ENCODE results near the gene LRRK2. TPM values are rescaled to one million over a fixed set of nuclear protein-coding genes. Genes with fewer than 3 reads are reported as not detected.

LRRK2 gene
- total and polyA plus RNA-seq, 2 donors = 9.7 to 44.1 TPM

GRCh38 chr12:40225337-40225983, 663 bp downstream of the LRRK2 start:
- Histone ChIP-seq H3K4me3 (ENCODE audit: low read depth, low read length) (peak overlapping the region; percentile 84), H3K27ac (ENCODE audit: low read depth) (peak overlapping the region; percentile 98), H3K36me3 (ENCODE audit: insufficient read depth) (no peaks in the 10 kb centered on the region), H3K4me1 (ENCODE audit: insufficient read depth) (no peaks in the 10 kb centered on the region)
- WGBS = 19% methylated on average over 12 of the region's 12 CpGs
- DNase-seq (ENCODE audit: extremely low spot score) = no peak

- H3K36me3 ChIP-seq (ENCODE audit: insufficient read depth) = no peaks in the 10 kb centered on the region
- no peak for DNase-seq (ENCODE audit: extremely low spot score)
- no peaks in the 10 kb centered on the region for H3K4me1 ChIP-seq (ENCODE audit: insufficient read depth)
- H3K4me3 ChIP-seq (ENCODE audit: low read depth, low read length) = peak overlapping the region; percentile 84
- WGBS = 16% methylated on average over 1 of the region's 1 CpG
- H3K27ac ChIP-seq (ENCODE audit: low read depth) = peak overlapping the region; percentile 98
These were observed 1.3 kb downstream of the LRRK2 start for GRCh38 chr12:40225984-40226602.

- H3K36me3 ChIP-seq (ENCODE audit: insufficient read depth) = no peaks in the 10 kb centered on the region
- no peak for DNase-seq (ENCODE audit: extremely low spot score)
- H3K27ac ChIP-seq (ENCODE audit: low read depth) = no peak overlapping the region
- WGBS = 18% methylated on average over 4 of the region's 4 CpGs
- no peaks in the 10 kb centered on the region for H3K4me1 ChIP-seq (ENCODE audit: insufficient read depth)
- peak overlapping the region; percentile 84 for H3K4me3 ChIP-seq (ENCODE audit: low read depth, low read length)
These were observed 1.9 kb downstream of the LRRK2 start for GRCh38 chr12:40226705-40227104.

- Histone ChIP-seq H3K4me1 (ENCODE audit: insufficient read depth) (no peaks in the 10 kb centered on the region), H3K27ac (ENCODE audit: low read depth) (no peak overlapping the region), H3K4me3 (ENCODE audit: low read depth, low read length) (no peak overlapping the region), H3K36me3 (ENCODE audit: insufficient read depth) (no peaks in the 10 kb centered on the region)
- 96% methylated on average over 1 of the region's 1 CpG for WGBS
- DNase-seq (ENCODE audit: extremely low spot score) = no peak
These were observed 2.6 kb downstream of the LRRK2 start for GRCh38 chr12:40227447-40227846.

GRCh38 chr12:40228727-40229126, 3.9 kb downstream of the LRRK2 start:
- Histone ChIP-seq H3K27ac (ENCODE audit: low read depth) (no peak overlapping the region), H3K4me1 (ENCODE audit: insufficient read depth) (no peaks in the 10 kb centered on the region), H3K36me3 (ENCODE audit: insufficient read depth) (no peaks in the 10 kb centered on the region), H3K4me3 (ENCODE audit: low read depth, low read length) (no peak overlapping the region)
- DNase-seq (ENCODE audit: extremely low spot score) = no peak
- 62% methylated on average over 3 of the region's 3 CpGs for WGBS

- Histone ChIP-seq H3K4me3 (ENCODE audit: low read depth, low read length) (no peak overlapping the region), H3K36me3 (ENCODE audit: insufficient read depth) (no peaks in the 10 kb centered on the region), H3K4me1 (ENCODE audit: insufficient read depth) (no peaks in the 10 kb centered on the region), H3K27ac (ENCODE audit: low read depth) (no peak overlapping the region)
- WGBS = 83% methylated on average over 10 of the region's 10 CpGs
- no peak for DNase-seq (ENCODE audit: extremely low spot score)
These were observed 5.2 kb downstream of the LRRK2 start for GRCh38 chr12:40229690-40230651.

GRCh38 chr12:40232602-40233001, 7.8 kb downstream of the LRRK2 start:
- DNase-seq (ENCODE audit: extremely low spot score) = no peak
- Histone ChIP-seq H3K36me3 (ENCODE audit: insufficient read depth) (peaks cover 4% of the 10 kb centered on the region), H3K4me1 (ENCODE audit: insufficient read depth) (no peaks in the 10 kb centered on the region), H3K4me3 (ENCODE audit: low read depth, low read length) (no peak overlapping the region), H3K27ac (ENCODE audit: low read depth) (no peak overlapping the region)
- 87% methylated on average over 1 of the region's 1 CpG for WGBS

- Histone ChIP-seq H3K27ac (ENCODE audit: low read depth) (no peak overlapping the region), H3K4me3 (ENCODE audit: low read depth, low read length) (no peak overlapping the region), H3K36me3 (ENCODE audit: insufficient read depth) (peaks cover 4% of the 10 kb centered on the region), H3K4me1 (ENCODE audit: insufficient read depth) (no peaks in the 10 kb centered on the region)
- no peak for DNase-seq (ENCODE audit: extremely low spot score)
- 73% methylated on average over 3 of the region's 3 CpGs for WGBS
These were observed 9.1 kb downstream of the LRRK2 start for GRCh38 chr12:40233741-40234367.

- WGBS = 96% methylated on average over 3 of the region's 3 CpGs
- H3K36me3 ChIP-seq (ENCODE audit: insufficient read depth) = peaks cover 4% of the 10 kb centered on the region
- H3K4me3 ChIP-seq (ENCODE audit: low read depth, low read length) = no peak overlapping the region
- H3K4me1 ChIP-seq (ENCODE audit: insufficient read depth) = no peaks in the 10 kb centered on the region
- no peak overlapping the region for H3K27ac ChIP-seq (ENCODE audit: low read depth)
- no peak for DNase-seq (ENCODE audit: extremely low spot score)
These were observed 11.6 kb downstream of the LRRK2 start for GRCh38 chr12:40236357-40236850.

GRCh38 chr12:40238266-40238902, 13.6 kb downstream of the LRRK2 start:
- no peak for DNase-seq (ENCODE audit: extremely low spot score)
- Histone ChIP-seq H3K27ac (ENCODE audit: low read depth) (no peak overlapping the region), H3K4me1 (ENCODE audit: insufficient read depth) (no peaks in the 10 kb centered on the region), H3K36me3 (ENCODE audit: insufficient read depth) (peaks cover 4% of the 10 kb centered on the region), H3K4me3 (ENCODE audit: low read depth, low read length) (no peak overlapping the region)
- 48% methylated on average over 1 of the region's 1 CpG for WGBS

- no peaks in the 10 kb centered on the region for H3K4me1 ChIP-seq (ENCODE audit: insufficient read depth)
These were observed 14.2 kb downstream of the LRRK2 start for GRCh38 chr12:40238979-40239378.

GRCh38 chr12:40240779-40241178, 16.0 kb downstream of the LRRK2 start:
- H3K36me3 ChIP-seq (ENCODE audit: insufficient read depth) = peaks cover 2% of the 10 kb centered on the region
- H3K4me1 ChIP-seq (ENCODE audit: insufficient read depth) = no peaks in the 10 kb centered on the region
- WGBS = 95% methylated on average over 4 of the region's 4 CpGs
- no peak overlapping the region for H3K27ac ChIP-seq (ENCODE audit: low read depth)
- DNase-seq (ENCODE audit: extremely low spot score) = no peak
- H3K4me3 ChIP-seq (ENCODE audit: low read depth, low read length) = no peak overlapping the region

More at GRCh38 chr12:40238979-40239378, 14.2 kb downstream of the LRRK2 start:
- H3K27ac ChIP-seq (ENCODE audit: low read depth) = no peak overlapping the region
- H3K36me3 ChIP-seq (ENCODE audit: insufficient read depth) = peaks cover 4% of the 10 kb centered on the region
- no peak overlapping the region for H3K4me3 ChIP-seq (ENCODE audit: low read depth, low read length)
- no peak for DNase-seq (ENCODE audit: extremely low spot score)
- WGBS = 95% methylated on average over 5 of the region's 5 CpGs

GRCh38 chr12:40241741-40242140, 16.9 kb downstream of the LRRK2 start:
- no peak for DNase-seq (ENCODE audit: extremely low spot score)
- Histone ChIP-seq H3K4me1 (ENCODE audit: insufficient read depth) (no peaks in the 10 kb centered on the region), H3K4me3 (ENCODE audit: low read depth, low read length) (no peak overlapping the region), H3K36me3 (ENCODE audit: insufficient read depth) (no peaks in the 10 kb centered on the region), H3K27ac (ENCODE audit: low read depth) (no peak overlapping the region)
- 54% methylated on average over 1 of the region's 1 CpG for WGBS
